ENCODE measurements around the gene CSN2. TPM values are rescaled to one million over a fixed set of nuclear protein-coding genes. Genes with fewer than 3 reads are reported as not detected.
"Not testable (repeated sequence)": the region's sequence is repeated elsewhere in the genome, so short reads cannot be mapped to it uniquely, and the experiment has no call there.

CSN2 gene
- total and polyA plus RNA-seq, 9 of the 15 experiments (the other 6 are each of a cell fraction or from before 2014, with no cell fraction given) = not detected

DNA sequence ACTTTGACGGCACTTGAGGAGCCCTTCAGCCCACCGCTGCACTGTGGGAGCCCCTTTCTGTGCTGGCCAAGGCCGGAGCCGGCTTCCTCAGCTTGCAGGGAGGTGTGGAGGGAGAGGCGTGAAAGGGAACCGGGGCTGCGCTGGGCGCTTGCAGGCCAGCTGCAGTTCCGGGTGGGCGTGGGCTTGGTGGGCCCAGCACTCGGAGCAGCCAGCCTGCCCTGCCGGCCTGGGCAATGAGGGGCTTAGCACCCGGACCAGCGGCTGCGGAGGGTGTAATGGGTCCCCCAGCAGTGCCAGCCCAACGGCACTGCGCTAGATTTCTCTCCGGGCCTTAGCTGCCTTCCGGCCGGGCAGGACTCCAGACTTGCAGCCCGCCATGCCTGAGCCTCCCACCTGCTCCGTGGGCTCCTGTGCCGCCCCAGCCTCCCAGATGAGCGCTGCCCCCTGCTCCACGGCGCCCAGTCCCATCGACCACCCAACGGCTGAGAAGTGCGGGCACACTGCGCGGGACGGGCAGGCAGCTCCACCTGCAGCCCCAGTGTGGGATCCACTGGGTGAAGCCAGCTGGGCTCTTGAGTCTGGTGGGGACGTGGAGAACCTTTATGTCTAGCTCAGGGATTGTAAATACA is 41.6 kb downstream of the CSN2 start:
- H3K27me3 ChIP-seq (ENCODE audit: control insufficient read depth in 2 of 2, insufficient read depth in 2 of 2, low read length in 2 of 2); H3K9me1 ChIP-seq (ENCODE audit: control insufficient read depth, insufficient read depth, low read length); H2AFZ ChIP-seq (ENCODE audit: low read depth, low read length); CTCF ChIA-PET (ENCODE audit: low intra/inter-chr PET ratio); H3K4me3 ChIP-seq; H3K36me3 ChIP-seq (ENCODE audit: control insufficient read depth, insufficient read depth, low read length); FAIRE-seq; BruUV-seq (replicated peaks); H3K9me3 ChIP-seq (replicated peaks; ENCODE audit: control insufficient read depth, insufficient read depth, low read depth, low read length); intact Hi-C loops (cut with micrococcal nuclease); H3K4me2 ChIP-seq (ENCODE audit: insufficient read depth, low read length); POLR2A ChIA-PET; H3K27ac ChIP-seq (ENCODE audit: extremely low read depth, low read depth, low read length); DNase-seq (ENCODE audit: extremely low read depth in 1 of 4, low spot score in 3 of 4); H3K9ac ChIP-seq (ENCODE audit: insufficient read depth in 1 of 2, low read depth in 2 of 2, low read length in 2 of 2); H3K79me2 ChIP-seq (ENCODE audit: control insufficient read depth, insufficient read depth, low read length); in situ Hi-C loops (cut with MboI); H4K20me1 ChIP-seq (replicated peaks; ENCODE audit: control insufficient read depth, insufficient read depth, low read length); ATAC-seq; H3K4me1 ChIP-seq (replicated peaks in 1 of 2; ENCODE audit: control insufficient read depth in 2 of 2, insufficient read depth in 2 of 2, low read length in 2 of 2): not testable (repeated sequence)
- 7% methylated on average over 21 of the region's 33 CpGs for WGBS (ENCODE audit: insufficient coverage, low coverage, missing lambda C conversion rate)

DNA sequence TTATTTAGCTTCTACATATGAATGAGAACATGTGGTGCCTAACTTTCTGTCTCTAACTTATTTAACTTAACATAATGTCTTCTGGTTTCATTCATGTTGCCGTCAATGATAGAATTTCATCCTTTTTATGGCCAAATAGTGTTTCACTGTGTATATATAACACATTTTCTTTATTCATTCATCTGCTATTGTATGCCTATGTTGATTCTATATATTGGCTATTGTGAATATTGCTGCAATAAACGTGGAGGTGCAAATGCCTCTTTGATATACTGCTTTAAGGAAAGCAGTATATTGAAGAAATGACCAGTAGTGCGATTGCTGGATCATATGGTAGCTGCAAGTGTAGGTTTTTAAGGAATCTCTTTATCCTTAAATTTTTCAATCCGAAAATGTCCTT is 44.7 kb downstream of the CSN2 start:
- FAIRE-seq (no peak), DNase-seq (ENCODE audit: extremely low read depth in 1 of 4, low spot score in 3 of 4) (no peak), ATAC-seq (no peak)
- H3K4me1 ChIP-seq (replicated peaks in 1 of 2; ENCODE audit: control insufficient read depth in 2 of 2, insufficient read depth in 2 of 2, low read length in 2 of 2) = no peaks in the 10 kb centered on the region
- no peak for TF ChIP-seq ZNF764 (CRISPR knock-in tag; IDR thresholded peaks at IDR 0.05; ENCODE audit: low read depth)
- no peak for TF ChIP-seq ZNF347 (CRISPR knock-in tag; IDR thresholded peaks at IDR 0.05; ENCODE audit: low read depth)
- TF ChIP-seq ZNF224 (CRISPR knock-in tag; IDR thresholded peaks at IDR 0.05) = no peak
- no peak for TF ChIP-seq NCOA2 (IDR thresholded peaks at IDR 0.05; ENCODE audit: partially characterized antibody in 2 of 2)
- TF ChIP-seq, protein P1, sequence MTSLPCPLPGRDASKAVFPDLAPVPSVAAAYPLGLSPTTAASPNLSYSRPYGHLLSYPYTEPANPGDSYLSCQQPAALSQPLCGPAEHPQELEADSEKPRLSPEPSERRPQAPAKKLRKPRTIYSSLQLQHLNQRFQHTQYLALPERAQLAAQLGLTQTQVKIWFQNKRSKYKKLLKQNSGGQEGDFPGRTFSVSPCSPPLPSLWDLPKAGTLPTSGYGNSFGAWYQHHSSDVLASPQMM (CRISPR knock-in tag; IDR thresholded peaks at IDR 0.05) = no peak
- no peak for TF ChIP-seq U2AF2 (optimal IDR thresholded peaks at IDR 0.05; ENCODE audit: low read depth, low read length)
- no peak for TF ChIP-seq HIVEP1 (CRISPR knock-in tag; IDR thresholded peaks at IDR 0.05)
- no peak for TF ChIP-seq NR4A1 (CRISPR knock-in tag; IDR thresholded peaks at IDR 0.05)
- TF ChIP-seq NR4A1 (tag; IDR thresholded peaks at IDR 0.05) = no peak
- no peaks in the 10 kb centered on the region for H4K20me1 ChIP-seq (replicated peaks; ENCODE audit: control insufficient read depth, insufficient read depth, low read length)
- H3K27me3 ChIP-seq (ENCODE audit: control insufficient read depth in 2 of 2, insufficient read depth in 2 of 2, low read length in 2 of 2) = no peaks in the 10 kb centered on the region
- H3K4me3 ChIP-seq = no peak overlapping the region
- in situ Hi-C loops (cut with MboI) = no loop called here
- BruUV-seq (replicated peaks) = no TSS peak
- H2AFZ ChIP-seq (ENCODE audit: low read depth, low read length) = no peak overlapping the region
- ChIA-PET CTCF (ENCODE audit: low intra/inter-chr PET ratio) (no interaction called here), POLR2A (no interaction called here)
- no peak overlapping the region for H3K27ac ChIP-seq (ENCODE audit: extremely low read depth, low read depth, low read length)
- 0% methylated on average over 4 of the region's 4 CpGs for WGBS (ENCODE audit: insufficient coverage, low coverage, missing lambda C conversion rate)
- H3K9me3 ChIP-seq (replicated peaks; ENCODE audit: control insufficient read depth, insufficient read depth, low read depth, low read length) = no peaks in the 10 kb centered on the region
- no peaks in the 10 kb centered on the region for H3K79me2 ChIP-seq (ENCODE audit: control insufficient read depth, insufficient read depth, low read length)
- intact Hi-C loops (cut with micrococcal nuclease) = no loop called here
- H3K36me3 ChIP-seq (ENCODE audit: control insufficient read depth, insufficient read depth, low read length) = no peaks in the 10 kb centered on the region
- no peaks in the 10 kb centered on the region for H3K9me1 ChIP-seq (ENCODE audit: control insufficient read depth, insufficient read depth, low read length)
- H3K9ac ChIP-seq (ENCODE audit: insufficient read depth in 1 of 2, low read depth in 2 of 2, low read length in 2 of 2) = no peak overlapping the region
- no peak overlapping the region for H3K4me2 ChIP-seq (ENCODE audit: insufficient read depth, low read length)
